ENCODE measurements around the gene NFATC3.

- TF ChIP-seq POLR2AphosphoS5 (IDR thresholded peaks at IDR 0.05; ENCODE audit: low read depth, low read length), result no peak
- TF ChIP-seq POLR2A (IDR thresholded peaks at IDR 0.05; ENCODE audit: low read depth, low read length), result no peak
- no peak for TF ChIP-seq TAF1 (IDR thresholded peaks at IDR 0.05; ENCODE audit: borderline replicate concordance, low read depth, low read length)
Measured at GRCh38 chr16:68055395-68055794, 29.8 kb upstream of the NFATC3 start.
